Rectal smooth muscle tissue (tissue), 1 donor: Measurements from ENCODE around the gene UBE2K.
"Not testable (repeated sequence)": the region's sequence is repeated elsewhere in the genome, so short reads cannot be mapped to it uniquely, and the experiment has no call there.

ENCODE experiments used
- H3K27ac ChIP-seq: one replicate; pipeline ENCODE4 v1.7.0; 2013; ENCODE audit warnings: low read depth, low read length, inconsistent platforms
- H3K27me3 ChIP-seq: one replicate; pipeline ENCODE4 v1.7.0; 2013; ENCODE audit warnings: low read length; ENCODE audit not compliant: control insufficient read depth, insufficient read depth
- H3K36me3 ChIP-seq: one replicate; pipeline ENCODE4 v1.7.0; 2013; ENCODE audit warnings: low read length; ENCODE audit not compliant: control insufficient read depth, insufficient read depth
- H3K4me1 ChIP-seq: one replicate; pipeline ENCODE4 v1.7.0; 2013; ENCODE audit warnings: low read length; ENCODE audit not compliant: control insufficient read depth, insufficient read depth
- H3K4me3 ChIP-seq: one replicate; pipeline ENCODE4 v1.7.0; 2013; ENCODE audit warnings: low read length
- H3K9ac ChIP-seq: one replicate; pipeline ENCODE4 v1.7.0; 2013; ENCODE audit warnings: low read length

The UBE2K gene

DNA sequence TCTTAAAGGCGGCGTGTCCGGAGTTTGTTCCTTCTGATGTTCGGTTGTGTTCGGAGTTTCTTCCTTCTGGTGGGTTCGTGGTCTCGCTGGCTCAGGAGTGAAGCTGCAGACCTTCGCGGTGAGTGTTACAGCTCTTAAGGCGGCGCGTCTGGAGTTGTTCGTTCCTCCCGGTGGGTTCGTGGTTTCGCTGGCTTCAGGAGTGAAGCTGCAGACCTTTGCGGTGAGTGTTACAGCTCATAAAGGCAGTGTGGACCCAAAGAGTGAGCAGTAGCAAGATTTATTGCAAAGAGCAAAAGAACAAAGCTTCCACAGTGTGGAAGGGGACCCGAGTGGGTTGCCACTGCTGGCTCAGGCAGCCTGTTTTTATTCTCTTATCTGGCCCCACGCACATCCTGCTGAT lies 19.8 kb downstream of the UBE2K start:
- not testable (repeated sequence) for H3K4me3 ChIP-seq, H3K27ac ChIP-seq, H3K36me3 ChIP-seq, H3K27me3 ChIP-seq, H3K9ac ChIP-seq, H3K4me1 ChIP-seq

DNA sequence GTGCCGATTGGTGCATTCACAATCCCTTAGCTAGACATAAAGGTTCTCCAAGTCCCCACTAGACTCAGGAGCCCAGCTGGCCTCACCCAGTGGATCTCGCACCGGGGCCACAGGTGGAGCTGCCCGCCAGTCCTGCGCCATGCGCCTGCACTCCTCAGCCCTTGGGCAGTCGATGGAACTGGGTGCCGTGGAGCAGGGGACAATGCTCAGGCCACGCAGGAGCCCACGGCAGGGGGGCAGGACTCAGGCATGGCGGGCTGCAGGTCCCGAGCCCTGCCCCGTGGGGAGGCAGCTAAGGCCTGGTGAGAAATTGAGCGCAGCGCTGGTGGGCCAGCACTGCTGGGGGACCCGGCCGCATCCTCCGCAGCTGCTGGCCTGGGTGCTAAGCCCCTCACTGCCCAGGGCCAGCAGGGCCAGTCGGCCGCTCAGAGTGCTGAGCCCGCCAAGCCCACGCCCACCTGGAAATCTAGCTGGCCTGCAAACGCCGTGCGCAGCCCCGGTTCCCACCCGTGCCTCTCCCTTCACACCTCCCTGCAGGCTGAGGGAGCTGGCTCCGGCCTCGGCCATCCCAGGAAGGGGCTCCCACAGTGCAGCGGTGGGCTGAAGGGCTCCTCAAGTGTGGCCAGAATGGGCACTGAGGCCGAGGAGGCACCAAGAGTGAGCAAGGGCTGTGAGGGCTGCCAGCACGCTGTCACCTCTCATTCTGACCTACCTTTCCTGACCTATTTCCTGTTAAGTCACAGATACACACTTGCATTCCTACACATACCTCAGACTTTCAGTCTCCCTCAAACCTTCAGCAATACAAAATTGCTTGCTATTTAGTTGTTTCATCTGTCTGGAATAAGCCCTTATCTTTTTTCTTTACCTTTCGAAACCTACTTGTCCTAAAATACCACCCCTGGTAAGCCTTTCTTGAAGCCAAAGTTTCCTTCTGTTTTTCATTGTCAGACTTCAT lies 20.7 kb downstream of the UBE2K start:
- Histone ChIP-seq H3K4me3 (no peak overlapping the region), H3K27me3 (no peaks in the 10 kb centered on the region), H3K4me1 (peaks cover 2% of the 10 kb centered on the region), H3K9ac (no peak overlapping the region), H3K27ac (no peak overlapping the region), H3K36me3 (no peaks in the 10 kb centered on the region)

DNA sequence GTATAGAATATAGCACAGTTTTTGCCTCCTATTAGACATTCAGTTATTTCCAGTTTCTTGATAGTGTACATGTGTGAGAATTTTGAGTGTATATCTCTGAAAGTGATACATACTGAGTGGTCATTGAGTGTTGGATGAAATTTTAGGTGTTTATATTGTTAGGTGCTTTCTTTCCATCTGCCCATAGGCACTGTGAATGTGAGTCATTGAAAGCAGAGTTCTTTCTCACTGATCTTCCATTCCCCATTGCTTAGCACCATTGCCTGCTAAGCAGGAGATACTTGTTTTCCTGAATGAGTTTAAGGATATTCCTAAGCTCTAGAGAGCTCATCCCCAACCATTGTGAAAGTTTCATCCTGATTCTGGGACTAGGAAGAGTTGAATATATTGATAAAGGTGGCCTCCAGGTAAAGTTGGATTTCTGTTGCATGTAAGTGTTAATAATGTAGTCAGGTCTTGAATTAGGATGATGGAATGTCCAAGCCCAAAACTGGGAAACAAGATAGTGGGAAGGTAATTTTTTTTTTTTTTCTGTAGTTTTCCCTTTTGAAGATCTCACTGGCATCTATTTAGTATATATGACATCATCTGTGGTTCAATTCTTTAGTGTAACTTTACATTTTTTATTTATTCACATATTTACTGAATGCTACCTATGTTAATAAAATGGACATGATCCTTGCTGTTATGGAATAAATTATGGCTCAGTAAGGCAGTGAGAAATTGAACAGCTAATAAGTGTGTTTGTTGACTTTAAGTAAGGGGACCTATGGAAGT lies 22.1 kb downstream of the UBE2K start:
- no peak overlapping the region for H3K9ac ChIP-seq
- no peaks in the 10 kb centered on the region for H3K27me3 ChIP-seq
- H3K4me1 ChIP-seq: peaks cover 2% of the 10 kb centered on the region
- no peak overlapping the region for H3K4me3 ChIP-seq
- H3K27ac ChIP-seq: no peak overlapping the region
- no peaks in the 10 kb centered on the region for H3K36me3 ChIP-seq

DNA sequence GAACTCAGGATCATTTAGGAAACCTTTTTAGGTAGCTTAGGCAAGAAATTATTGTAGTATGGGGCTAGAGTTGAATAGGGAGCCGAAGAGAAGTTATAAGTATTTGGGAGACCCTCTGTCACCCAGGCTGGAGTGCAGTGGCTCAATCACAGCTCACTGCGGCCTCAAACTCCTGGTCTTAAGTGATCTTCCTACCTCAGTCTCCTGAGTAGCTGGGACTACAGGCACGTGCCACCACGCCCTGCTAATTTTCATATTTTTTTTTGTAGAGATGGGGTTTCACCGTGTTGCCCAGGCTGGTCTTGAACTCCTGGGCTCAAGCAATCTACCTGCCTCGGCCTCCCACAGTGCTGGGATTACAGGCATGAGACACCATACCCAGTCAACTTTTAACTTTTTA lies 23.3 kb downstream of the UBE2K start:
- H3K4me1 ChIP-seq, H3K9ac ChIP-seq, H3K27ac ChIP-seq, H3K4me3 ChIP-seq, H3K27me3 ChIP-seq, H3K36me3 ChIP-seq: not testable (repeated sequence)

DNA sequence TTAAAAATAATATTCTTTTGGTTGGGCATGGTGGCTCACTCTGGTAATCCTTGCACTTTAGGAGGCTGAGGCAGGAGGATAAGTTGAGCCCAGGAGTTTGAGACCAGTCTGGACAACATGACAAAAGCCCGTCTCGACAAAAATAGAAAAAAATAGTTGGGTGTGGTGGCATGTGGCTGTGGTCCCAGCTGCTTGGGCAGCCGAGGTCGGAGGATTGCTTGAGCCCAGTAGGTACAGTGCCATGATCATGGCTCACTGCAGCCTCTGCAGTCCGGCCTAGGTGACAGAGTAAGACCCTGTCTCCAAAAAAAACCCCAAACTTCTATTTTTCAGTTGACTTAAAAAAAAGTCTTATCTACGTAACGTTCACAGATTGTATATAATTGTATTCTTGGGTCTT lies 23.9 kb downstream of the UBE2K start:
- Histone ChIP-seq H3K27ac (no peak overlapping the region), H3K4me3 (no peak overlapping the region), H3K4me1 (peaks cover 2% of the 10 kb centered on the region), H3K9ac (no peak overlapping the region), H3K36me3 (no peaks in the 10 kb centered on the region), H3K27me3 (no peaks in the 10 kb centered on the region)

DNA sequence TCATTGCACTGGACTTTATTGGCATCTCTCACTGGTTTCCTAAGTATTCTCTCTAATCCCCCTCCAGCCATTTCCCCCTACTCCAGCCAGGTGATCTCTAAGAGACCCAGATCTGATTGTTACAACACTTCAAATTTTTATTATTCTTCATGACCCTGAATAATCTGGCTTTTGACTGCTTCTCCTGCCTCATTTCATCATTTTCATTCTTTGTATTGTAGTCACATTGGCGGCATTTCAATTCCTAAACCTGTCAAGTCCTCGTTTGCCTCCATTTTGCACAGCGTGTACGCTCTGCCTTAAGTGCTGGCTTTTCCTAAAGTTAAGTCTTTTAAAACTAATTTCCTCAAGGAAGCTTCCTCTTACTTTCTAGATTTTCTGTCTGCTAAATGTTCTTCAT lies 31.6 kb downstream of the UBE2K start:
- Histone ChIP-seq H3K4me3 (no peak overlapping the region), H3K9ac (no peak overlapping the region), H3K27ac (no peak overlapping the region), H3K27me3 (no peaks in the 10 kb centered on the region), H3K4me1 (no peaks in the 10 kb centered on the region), H3K36me3 (no peaks in the 10 kb centered on the region)

DNA sequence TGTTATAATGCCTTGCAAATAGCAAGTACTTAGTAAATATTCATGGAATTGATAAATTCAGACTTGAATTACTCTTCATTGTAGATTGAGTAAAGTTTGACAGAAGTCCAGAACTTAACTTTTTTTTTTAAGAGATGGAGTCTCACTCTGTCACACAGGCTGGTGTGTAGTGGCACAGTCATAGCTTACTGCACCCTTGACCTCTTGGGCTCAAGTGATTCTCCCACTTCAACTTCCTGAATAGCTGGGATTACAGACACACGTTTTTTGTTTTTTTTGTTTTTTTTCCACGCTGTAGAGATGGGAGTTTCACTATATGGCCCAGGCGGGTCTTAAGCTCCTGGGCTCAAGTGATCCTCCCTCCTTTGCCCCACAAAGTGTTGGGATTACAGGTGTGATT lies 32.1 kb downstream of the UBE2K start:
- Histone ChIP-seq H3K9ac (no peak overlapping the region), H3K4me3 (no peak overlapping the region), H3K36me3 (no peaks in the 10 kb centered on the region), H3K27ac (no peak overlapping the region), H3K4me1 (no peaks in the 10 kb centered on the region), H3K27me3 (no peaks in the 10 kb centered on the region)

DNA sequence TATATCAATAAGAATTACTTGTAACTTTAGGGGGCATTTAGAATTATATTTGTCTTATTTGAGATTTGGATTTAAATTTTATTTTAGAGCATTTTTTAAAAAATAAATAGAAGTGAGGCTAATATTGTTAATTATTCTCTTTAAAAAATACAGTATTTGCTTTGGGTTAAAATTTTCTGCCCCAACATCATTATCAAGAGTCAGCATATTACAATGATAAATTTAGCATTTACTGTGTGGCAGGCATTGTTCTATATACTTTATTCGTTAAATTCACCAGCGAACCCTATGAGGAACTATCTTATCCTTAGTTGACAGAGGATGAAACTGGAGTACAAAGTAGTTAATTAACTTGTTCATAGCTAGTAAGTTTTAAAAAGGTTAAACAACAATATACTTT lies 34.0 kb downstream of the UBE2K start:
- Histone ChIP-seq H3K4me3 (no peak overlapping the region), H3K27ac (no peak overlapping the region), H3K27me3 (no peaks in the 10 kb centered on the region), H3K9ac (no peak overlapping the region), H3K4me1 (no peaks in the 10 kb centered on the region), H3K36me3 (no peaks in the 10 kb centered on the region)

DNA sequence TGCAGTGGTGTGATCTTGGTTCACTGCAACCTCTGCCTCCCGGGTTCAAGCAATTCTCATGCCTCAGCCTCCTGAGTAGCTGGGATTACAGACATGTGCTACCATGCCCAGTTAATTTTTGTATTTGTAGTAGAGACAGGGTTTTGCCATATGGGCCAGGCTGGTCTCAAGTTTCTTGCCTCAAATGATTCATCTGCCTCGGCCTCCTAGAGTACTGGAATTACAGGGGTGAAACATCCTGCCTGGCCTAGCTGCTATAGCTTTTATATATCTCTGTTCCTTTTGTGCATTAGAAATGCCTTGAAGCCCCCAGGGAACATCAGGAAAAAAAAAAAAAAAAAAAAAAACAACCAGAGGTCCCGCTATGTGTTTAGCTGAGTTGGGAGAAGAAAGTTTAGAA lies 34.8 kb downstream of the UBE2K start:
- Histone ChIP-seq H3K4me3 (no peak overlapping the region), H3K9ac (no peak overlapping the region), H3K27me3 (no peaks in the 10 kb centered on the region), H3K36me3 (no peaks in the 10 kb centered on the region), H3K27ac (no peak overlapping the region), H3K4me1 (no peaks in the 10 kb centered on the region)

DNA sequence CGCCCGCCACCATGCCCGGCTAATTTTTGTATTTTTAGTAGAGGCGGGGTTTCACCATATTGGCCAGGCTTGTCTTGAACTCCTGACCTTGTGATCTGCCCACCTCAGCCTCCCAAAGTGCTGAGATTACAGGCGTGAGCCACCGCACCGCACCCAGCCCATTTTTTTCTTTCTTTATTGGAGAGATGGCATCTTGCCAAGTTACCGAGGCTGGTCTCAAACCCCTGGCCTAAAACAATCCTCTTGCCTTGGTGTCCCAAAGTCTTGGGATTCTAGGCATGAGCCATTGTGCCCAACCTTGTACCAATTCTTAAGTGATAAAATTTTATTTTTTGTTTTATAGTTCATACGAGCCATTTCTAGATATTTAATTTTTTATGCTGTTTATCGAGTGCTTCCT lies 41.7 kb downstream of the UBE2K start:
- H3K4me1 ChIP-seq, H3K27me3 ChIP-seq, H3K4me3 ChIP-seq, H3K27ac ChIP-seq, H3K9ac ChIP-seq, H3K36me3 ChIP-seq: not testable (repeated sequence)

DNA sequence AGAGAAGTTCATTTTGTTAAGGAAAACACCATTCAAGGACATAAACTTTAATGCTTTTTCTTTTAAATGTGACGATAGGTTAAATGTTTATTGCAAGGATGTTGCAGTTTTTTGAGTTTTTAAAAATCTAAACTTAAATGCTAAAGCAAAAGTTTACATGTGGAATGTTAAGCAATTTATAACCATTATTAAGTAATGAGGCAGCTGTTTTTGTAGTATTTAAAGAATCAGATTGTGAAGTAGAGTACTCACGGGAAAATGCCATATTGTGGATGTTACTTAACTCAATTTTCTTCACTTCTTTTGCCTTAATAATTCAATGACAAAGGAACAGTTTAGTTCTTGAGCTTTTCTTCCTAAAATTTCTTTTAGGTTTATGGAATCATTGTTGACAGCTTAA lies 43.5 kb downstream of the UBE2K start:
- H3K36me3 ChIP-seq: no peaks in the 10 kb centered on the region
- H3K27me3 ChIP-seq: no peaks in the 10 kb centered on the region
- no peaks in the 10 kb centered on the region for H3K4me1 ChIP-seq
- H3K9ac ChIP-seq: no peak overlapping the region
- H3K4me3 ChIP-seq: no peak overlapping the region
- no peak overlapping the region for H3K27ac ChIP-seq

DNA sequence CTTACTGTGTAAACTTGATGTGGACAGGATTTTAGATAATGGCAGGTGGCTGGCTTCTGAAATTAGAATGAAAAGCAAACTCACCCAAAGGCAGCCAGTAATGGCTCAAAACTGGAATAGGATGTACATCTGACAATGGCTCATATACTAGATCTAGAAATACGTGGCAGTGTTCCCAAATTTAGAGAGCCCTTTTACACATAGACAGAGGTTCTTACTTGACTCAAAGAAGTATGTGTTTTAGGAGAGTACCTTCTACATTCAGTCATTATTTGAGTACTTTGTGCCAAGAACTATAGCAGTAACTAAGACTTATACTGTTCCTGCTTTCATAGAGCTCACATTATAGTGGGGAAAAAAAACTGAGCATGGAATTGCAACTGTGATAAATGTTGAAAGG lies 48.0 kb downstream of the UBE2K start:
- no peaks in the 10 kb centered on the region for H3K27me3 ChIP-seq
- no peak overlapping the region for H3K9ac ChIP-seq
- no peaks in the 10 kb centered on the region for H3K4me1 ChIP-seq
- no peak overlapping the region for H3K27ac ChIP-seq
- no peak overlapping the region for H3K4me3 ChIP-seq
- H3K36me3 ChIP-seq: no peaks in the 10 kb centered on the region

DNA sequence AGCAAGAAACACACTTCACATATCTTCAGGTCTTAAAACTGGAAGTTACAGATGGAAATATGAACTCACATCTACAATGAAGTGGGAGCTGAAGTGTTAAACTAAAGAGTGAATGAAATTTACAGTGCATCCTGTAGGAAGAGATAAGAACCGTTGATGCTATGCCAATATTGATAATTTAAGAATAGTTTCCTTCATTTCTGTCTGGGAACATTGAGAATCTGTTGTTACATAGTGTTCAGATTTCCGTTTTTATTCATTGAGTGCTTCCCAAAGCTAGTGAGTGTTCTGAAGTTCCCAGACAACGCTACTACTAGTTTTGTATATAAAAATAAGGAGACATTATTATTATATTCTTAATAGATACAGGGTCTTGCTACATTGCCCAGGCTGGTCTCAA lies 52.3 kb downstream of the UBE2K start:
- no peaks in the 10 kb centered on the region for H3K4me1 ChIP-seq
- H3K27me3 ChIP-seq: no peaks in the 10 kb centered on the region
- no peak overlapping the region for H3K9ac ChIP-seq
- no peak overlapping the region for H3K27ac ChIP-seq
- H3K4me3 ChIP-seq: no peak overlapping the region
- no peaks in the 10 kb centered on the region for H3K36me3 ChIP-seq
